Stimulated activated CD4-positive, alpha-beta T cell treated with anti-CD3 and anti-CD28 coated beads, Interleukin-12 subunit alpha, Interleukin-12 subunit beta, amount 100 ng/mL, for 24 hours (primary cell): Measurements from ENCODE around the gene PLA2G4F.

Experiments used
- DNase-seq, 2 experiments: peaks; one replicate each; pipeline ENCODE4 v3.0.0-alpha.2; 2020; ENCODE audit warnings: low read depth in 2 of 2

Gene PLA2G4F

DNA sequence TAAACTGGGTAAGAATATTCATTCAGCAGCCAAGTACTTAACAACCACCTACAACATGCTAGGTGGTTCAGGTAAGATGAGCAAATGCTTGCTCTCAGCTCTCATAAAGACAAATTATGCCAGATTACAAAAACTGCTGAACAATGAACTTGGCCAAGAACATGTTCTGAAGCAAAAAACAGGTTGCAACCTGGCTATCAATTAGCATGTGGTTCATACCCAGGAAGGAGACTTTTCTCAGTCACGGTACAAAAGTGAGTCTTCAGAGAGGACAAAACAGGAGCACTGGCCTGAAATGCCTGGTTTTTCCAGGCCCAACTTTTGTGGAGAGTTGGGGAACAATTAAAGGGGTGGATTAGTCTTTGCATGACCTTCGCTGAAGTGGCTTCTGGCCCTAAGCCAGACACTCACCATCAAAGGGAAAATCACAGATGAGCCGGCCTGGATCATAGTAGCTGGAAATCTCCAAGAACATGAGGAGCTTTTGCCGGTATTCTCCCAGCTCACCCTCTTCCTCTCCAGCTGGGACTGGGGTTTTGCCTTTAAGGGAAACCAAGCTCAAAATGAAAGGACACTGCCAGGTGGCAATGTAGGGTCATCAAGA is 7.6 kb upstream of the PLA2G4F start:
- DNase-seq, result no peak

DNA sequence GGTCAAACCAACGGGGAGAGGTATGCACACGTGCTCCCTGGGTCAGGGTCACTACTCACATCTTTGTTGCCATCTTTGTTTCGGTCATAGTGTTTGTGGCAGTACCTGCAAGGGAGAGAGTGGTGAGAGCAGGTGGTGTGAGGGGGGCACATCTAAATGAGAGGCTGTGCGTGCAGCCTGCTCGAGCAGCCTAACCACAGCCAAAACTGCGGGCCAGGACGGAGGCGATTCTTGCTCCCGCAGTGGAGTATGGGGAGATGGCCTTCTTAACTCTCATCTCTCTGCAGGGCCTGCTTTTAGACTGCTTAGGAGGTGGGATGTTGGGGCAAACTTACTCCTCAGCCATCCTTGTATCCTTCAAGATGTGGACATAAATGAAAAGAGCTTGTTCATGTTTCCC is 6.9 kb upstream of the PLA2G4F start:
- DNase-seq, result no peak

DNA sequence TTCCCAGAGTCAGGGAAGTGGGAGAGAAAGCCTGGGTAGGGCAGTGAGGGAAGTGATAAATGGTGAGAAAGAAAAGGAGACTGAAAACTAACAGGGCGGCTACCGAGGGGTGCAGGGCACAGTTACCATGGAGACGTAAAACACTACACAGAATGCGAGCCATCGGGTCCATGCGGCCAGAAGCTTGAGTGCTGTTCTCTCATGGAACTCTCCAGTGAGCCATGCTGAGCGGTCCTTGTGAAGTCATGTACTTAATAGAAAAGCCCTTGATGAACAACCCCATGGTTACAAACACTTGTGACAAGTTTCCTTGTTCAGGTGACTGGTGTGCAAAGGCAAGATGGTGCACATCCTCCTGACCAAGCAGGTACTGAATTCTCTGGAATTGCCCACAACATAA is 3.7 kb upstream of the PLA2G4F start:
- DNase-seq, result no peak

DNA sequence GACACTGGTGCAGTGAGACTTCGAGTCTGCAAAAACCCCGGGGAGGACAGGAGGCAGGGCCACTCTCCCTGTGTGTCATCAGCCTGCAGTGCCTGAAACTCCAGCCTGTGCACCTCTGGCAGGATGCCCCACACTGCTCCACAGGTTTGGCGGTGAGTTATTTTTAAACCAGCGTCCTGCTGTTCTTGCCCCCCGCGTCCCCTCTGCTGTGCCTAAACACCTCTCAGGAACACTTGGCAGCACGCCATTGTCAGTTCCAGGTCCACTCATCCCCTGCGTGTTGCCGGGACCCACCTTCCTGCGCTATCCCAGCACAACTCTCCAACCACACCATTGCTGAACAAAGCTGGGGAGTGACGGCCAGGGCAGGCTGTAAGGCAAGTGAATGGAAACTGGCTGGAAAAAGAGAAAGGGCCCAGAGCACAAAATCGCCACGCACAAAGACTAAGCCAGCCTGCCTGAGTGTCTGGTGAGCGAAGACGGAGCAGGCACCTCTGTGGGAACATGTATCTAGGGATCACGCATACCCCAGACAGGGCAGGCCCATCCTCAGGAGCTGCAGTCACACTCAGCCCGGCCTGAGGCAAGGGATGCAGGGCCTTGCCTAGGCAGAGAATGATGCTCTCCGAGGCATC is 3.1 kb upstream of the PLA2G4F start:
- DNase-seq, result no peak

DNA sequence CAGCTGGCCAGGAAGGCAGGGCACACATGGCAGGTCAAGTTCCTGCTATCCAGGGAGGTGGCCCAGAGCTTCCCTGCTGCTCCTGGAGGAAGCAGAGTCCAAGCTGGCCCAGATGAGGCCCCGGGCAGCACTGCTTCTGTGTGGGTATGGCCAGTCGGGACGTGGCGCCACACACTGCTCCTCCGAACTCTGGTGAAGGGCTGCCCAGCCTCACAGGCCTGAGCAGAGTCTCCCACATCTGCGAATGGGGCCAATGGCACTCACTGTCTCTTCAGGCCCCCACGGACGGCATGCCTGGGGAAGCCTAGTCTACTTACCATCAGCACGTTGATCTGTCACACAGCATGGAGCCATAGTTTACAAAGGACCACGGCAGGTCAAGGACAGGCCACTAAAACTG is 2.5 kb upstream of the PLA2G4F start:
- no peak for DNase-seq

DNA sequence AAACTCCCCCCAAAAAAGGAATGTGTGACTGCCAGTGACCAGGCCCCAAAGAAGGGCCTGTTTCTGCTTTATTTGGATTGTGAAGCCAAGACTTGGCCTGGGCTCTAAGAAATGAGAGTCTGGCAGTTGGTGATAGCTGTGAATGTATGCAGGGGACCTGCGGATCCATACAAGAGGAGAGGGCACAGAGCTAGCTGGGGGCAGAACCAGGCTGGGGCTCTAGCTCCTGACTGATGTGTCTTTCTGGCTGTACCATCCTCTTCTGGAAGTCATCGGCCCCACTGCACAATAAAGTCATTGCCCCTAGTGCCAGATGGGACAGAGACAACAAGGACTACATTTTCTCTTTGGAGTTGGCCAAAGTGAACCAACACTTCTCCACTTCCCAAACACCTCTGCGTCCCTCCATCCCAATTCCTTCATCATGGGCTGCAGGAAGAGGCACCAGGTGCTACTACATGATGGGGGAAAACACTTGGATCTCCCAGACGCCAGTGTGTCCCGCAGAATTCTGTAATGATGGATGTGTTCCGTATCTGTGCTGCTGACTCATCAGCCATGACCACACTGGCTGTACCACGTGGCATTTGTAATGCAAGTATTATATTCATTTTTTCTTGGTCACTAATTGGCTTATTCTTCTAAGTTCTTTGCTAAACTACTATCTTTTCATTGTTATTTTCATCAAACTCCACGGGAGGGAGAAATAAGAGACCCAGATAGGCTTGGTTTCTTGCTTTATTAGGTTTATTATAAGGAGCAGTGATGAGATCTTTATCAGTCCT is 1.7 kb upstream of the PLA2G4F start:
- no peak for DNase-seq

DNA sequence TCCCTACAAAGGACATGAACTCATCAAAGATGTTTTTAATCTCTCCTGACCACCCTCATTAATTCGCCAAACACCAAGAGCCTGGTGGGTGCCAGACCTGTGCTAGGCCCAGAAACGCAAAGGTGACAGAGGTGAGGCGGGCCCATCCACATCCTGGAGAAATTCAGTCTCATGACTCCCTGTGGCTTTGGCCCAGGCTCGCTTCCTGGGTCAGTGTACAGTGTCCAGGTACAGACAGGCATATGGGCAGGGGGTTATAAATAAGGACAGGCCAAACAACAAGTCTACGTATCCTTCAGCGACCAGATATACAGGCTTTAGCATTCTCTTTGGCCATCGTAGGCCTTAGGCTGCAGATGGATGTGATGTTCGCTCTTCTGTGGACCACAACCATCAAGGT is 945 bp upstream of the PLA2G4F start:
- no peak for DNase-seq

DNA sequence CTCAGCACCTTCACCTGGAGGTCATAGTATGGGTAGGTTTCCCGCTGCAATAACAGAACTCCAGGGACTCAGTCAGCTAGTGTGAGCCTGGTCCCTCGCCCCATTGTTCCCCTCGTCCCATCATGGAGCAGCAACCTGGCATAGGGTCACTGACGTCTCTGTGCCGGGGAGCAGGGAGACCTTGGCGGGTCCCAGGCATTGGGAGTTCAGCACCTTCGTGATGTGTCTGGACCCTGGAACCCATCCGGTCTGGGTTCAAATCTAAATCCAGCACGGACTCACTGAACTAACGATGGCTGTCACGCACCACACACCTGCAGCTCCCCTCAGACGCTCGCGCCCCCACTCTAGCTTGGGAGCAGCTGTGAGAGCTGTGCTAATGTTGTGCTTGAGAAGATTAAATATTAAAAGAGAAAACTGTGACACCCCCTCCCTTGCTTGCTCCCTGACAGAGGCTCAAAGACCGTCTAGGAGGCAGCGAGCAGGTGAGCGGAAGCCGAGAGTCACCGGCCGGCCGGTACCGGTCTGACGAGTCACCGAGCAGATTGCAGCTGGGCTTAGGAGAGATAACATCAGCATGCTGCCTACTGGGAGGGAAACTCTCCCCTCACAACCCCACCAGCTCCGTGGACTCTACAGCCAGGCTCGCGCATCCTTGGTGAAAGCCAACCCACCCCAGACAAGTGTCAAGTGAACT is 742 bp downstream of the PLA2G4F start:
- no peak for DNase-seq

DNA sequence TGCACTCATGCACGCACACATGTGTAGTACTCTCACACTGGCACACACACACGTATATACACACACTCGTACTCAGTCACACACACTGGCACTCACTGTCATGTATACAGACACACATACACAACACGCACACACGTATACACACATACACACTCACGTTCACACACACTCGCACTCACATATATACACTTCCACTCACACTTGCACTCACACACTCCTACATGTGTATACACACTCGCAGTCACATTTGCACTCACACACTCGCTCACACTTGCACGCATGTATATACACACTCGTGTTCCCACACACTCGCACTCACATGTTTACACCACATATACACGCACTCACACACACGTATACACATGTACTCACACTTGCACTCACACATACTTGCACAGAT is 1.5 kb downstream of the PLA2G4F start:
- no peak for DNase-seq

DNA sequence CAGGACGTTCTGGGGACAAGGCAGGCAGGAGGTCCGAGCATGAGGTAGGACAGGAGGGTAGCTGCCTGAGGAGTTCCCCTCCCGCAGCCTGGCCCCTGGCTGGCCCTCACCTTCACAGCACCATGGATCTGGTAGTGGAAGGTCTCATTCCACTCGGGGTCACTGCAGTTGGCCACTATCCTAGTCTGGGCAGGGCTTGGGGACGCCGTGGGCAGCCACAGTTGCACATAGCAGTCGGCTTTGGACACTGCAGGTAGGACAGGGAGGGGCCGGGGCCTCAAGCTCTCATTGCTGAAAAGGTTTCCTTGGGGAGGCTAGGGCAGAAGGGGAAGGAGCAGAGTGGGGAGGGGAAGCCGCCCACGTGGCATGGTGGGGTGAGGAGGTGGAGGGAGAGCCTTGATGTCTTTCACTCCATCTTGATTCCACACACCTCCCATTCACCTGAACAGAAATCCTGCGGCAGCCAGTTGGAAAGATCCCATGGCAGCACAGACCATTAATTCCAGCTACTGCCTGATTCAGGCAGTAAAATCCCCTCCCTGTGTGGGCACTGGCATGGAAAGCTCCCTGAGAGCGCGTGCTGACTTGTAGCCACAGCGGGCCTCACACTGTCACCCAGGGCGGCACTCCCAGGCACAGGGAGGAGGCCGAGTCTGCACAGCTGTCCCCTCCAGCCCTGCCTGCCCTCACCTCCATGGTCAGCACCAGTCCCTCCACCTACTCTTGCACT is 2.1 kb downstream of the PLA2G4F start:
- DNase-seq, result no peak

DNA sequence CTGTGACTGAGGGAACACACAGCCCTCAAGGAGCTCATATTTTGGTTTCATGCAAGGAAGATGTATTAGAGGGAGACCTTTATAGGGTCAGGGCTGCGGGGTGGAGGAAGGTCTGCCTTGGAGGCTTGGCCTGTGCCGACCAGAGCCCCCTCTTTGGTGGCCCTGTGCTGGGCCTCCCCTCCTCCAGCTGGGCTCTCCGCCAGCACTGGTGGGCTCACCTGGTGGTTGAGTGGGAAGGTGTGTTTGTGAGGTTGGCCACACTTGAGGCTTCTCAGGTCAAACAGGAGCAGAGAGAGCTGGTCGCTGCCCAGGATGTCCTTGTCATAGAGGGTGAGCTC is 2.6 kb downstream of the PLA2G4F start:
- no peak for DNase-seq

DNA sequence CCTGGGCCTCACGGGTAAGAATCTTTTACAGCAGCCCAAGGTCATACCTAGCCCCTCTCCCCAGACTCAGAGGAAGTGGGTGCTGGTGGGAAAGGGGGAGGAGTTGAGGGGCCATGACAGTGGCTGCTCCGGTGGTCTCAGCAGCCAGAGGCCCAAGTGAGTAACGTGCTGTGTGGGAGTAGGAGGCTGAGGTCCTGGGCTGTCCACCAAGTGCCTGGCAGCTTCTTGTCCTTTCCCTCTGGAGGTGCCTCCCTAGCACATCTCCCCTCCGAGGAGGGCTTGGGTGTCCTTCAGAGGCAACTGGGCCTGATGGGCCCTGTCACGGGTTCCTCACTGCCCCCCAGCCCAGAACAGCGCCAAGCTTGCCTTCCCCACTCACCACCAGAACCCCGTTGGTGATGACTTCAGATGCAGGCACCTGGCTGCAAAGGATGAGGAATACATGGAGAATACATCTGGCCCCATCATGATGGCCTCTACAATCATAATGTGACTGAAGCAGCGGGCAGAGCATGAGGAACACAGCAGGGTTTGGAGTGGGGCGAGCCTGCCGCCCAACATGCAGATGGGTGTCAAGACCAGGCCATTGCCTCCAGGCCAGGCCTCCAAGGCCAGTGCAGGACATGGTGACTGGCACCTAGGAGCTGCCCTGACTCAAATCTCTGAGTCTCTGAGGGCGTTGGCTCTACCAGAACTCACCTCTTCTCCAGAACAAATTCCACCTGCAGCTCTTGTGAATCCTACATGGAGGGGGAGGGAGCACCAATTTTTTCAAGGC is 3.3 kb downstream of the PLA2G4F start:
- DNase-seq, result no peak

DNA sequence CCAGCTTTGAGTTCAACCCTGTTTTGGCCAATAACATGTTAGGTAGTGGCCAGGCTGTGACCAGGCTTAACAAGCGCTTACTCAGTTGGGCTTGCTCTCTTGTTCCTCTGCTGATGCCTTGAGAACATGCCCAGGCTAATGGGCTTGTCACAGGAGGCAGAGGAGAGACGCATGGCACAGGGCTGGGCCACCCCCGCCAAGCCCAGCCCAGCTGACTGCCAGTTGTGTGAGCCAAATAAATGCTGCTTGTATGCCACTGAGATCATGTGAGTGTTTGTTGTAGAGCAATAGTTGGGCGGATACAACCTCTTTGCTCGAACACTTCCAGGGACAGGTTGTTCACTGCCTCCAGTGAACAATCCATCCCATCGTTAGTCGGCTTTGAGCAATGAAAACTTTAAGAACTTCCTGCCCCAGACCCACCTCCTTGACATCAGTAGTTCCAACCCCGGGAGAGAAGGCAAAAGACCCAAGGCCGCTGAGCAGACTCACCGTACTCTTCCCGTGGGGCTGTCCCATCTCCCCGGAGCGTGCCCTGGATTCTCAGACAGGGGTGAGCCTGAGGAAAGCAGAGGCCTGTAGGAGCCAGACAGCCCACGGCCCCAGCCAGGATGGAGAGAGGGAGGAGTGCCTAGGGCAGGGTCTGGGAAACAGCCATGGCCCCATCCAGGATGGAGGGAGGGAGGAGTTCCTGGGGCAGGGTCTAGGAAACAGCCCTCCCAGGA is 4.1 kb downstream of the PLA2G4F start:
- DNase-seq, result no peak

DNA sequence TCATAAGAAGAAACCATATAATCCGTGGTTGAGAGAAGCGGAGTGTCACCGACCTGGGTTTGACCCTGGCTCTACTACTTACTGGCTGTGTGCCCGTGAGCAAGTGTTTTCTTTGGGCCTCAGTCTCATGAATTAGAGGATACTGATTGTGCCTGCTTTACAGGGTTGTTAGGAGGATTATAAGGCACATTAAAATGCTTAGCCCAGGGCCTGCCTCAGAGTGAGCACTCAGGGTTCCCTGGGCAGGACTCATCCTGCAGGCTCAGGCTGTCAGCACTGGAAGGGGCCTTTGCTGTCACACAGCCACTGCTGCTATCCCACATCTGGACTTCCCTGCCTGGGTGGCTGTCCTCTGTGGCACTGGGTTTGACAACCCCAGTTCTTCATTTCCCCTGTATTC is 4.7 kb downstream of the PLA2G4F start:
- DNase-seq, result no peak

DNA sequence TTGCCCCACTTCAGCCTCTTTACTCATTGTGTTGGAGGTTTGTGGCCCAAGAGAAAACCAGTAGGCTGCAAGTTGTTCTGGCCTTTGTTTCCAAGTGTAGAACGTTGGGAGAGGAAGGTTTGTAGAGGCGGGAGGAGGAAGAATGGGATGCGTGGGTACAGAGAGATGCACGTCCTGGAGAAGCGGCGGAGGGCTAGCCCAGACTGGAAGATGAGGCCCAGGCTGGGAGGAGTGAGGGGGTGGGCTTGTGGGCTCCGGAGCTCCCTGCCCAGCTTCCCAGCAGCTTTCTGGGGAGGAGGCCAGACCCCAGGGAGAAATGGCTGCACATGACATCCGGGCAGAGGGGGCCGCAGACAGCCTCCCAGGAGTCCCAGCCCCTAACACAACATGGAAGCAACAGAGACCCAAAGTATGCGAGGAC is 5.3 kb downstream of the PLA2G4F start:
- DNase-seq, result no peak

DNA sequence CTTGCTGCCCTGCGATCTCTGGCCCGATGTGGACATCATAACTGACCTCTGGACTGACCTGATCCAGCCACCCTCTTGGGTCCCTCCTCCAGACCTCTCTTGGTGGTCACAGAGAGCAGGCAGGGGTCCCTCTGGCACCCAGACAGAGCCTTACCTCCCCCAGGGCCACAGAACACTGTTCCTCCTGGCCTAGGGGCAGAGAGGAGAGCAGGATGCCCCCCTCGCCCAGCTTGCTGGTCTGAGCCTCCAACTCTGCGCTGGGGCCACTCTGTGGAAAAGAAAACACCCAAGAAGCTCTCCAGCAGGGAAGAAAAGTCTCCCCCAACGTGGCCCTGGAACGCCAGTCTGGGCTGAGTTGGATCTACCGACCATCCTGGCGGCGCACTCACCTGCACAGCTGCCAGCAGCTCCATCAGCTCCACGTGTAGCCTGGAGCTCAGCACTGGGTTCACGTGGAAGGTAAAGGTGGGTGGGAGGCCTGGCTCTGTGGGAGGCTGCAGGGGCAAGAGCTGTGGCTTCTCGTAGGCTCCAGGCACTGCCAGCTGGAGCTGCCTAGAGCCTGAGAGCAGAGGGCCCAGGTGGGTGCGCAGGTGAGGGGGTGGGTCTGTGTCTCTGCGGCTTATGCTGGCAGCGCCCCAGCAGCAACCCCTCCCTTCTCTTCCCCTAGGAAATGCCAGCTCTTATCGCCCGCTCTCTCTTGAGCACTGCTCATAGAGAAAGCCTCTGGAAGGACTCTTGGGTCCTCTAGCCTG is 6.0 kb downstream of the PLA2G4F start:
- DNase-seq, result no peak

DNA sequence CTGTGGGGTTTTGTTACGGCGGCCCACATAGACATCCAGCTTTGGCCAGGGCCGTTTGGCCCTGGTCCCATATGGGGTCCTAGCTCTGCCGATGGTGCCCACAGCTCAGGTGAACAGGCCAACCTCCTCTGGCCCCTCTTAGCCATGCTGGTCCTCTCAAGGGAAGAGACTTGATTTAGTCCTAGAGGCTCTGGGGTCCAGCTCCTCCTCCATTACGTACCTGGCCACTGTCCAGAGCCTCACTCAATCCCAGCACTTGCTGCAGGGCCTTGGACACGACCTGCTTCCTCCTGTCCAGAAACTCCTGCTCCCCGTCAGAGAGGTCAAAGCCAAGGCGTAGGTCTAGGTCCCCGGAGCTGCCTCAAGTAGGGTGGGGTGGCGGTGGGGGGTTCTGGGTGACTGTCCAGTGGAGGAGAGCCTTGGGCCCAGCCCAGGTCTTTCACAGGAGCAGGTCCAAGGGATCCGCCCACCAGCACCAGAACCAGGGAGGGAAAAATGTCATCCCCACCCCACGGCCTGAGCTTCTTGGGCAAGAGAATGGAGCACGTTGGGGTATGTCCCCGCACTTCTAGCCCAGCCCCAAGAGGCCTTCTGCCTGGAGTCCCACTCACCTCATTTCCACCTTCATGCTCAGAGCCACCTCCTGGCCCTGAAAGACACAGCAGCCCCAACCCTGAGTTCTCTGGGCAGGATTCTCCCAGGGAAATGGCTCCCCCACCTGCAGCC is 6.8 kb downstream of the PLA2G4F start:
- no peak for DNase-seq

DNA sequence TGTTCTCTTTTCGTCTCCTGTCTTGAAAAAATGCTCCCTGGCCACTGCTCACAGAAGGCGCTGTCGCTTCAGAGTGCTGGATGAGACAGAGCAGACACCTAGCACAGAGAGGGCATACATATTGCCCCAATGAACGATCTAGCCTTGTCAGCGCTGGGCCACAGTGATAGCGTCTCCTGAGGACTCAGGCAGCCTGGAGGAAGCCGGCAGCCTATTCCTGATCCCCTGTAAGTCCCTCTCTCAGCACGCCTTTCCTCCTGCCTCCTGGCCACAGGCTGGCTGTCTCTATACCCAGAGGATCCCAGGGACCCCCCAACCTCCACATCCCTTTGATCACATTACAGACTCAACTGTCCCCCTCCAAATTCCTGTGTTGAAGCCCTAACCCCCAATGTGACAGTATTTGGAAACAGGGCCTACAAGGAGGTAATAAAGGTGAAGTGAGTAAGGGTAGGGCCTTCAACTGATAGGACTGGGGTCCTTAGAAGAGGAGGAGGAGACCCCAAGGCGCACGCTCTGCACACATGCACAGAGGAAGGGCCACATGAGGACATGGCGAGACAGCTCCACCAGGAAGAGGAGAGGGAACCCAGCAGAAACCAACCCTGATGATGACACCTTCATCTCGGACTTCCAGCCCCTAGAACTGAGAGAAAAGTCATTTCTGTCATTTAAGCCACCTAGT is 7.5 kb downstream of the PLA2G4F start:
- no peak for DNase-seq

DNA sequence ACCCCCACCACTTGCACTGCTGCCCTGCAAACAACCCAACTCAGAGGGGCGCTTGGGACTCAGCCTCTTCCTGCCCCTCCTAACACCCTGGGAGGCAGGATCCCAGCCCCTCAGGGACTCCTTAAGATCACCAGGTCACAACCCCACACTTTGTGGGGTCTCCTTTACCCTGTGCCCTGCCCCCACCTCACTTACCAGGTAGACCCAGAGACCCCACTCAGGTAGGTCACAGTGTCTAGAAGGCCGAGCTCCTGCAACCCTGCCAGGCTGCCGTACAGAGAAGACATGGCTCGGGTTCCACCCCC is 9.1 kb downstream of the PLA2G4F start:
- no peak for DNase-seq
